ENCODE measurements around the gene ZNF385A. TPM values are rescaled to one million over a fixed set of nuclear protein-coding genes. Genes with fewer than 3 reads are reported as not detected.
"Not testable (repeated sequence)": the region's sequence is repeated elsewhere in the genome, so short reads cannot be mapped to it uniquely, and the experiment has no call there.

Gene ZNF385A
- total and polyA plus RNA-seq, 5 donors = 6.0 to 17.0 (median 8.3) TPM

GRCh38 chr12:54358945-54359761 lies 25.4 kb downstream of the ZNF385A start:
- ATAC-seq (peak; percentile 97 to 98), DNase-seq (peak; percentile 96 to 98 (median 97))
- peaks cover 3% of the 10 kb centered on the region for H3K4me1 ChIP-seq (ENCODE audit: control insufficient read depth, insufficient read depth, low read length)
- H3K27me3 ChIP-seq (ENCODE audit: control insufficient read depth, insufficient read depth) = no peaks in the 10 kb centered on the region
- WGBS = under 1% methylated on average over 40 of the region's 40 CpGs
- H3K9me3 ChIP-seq (ENCODE audit: control insufficient read depth, low read length) = no peaks in the 10 kb centered on the region
- H3K4me3 ChIP-seq (ENCODE audit: low read length) = peak overlapping the region; percentile 63
- H3K27ac ChIP-seq (ENCODE audit: low read length) = peak overlapping the region; percentile 92
- intact Hi-C loops (cut with DNase I) = no loop called here

GRCh38 chr12:54358191-54358944 lies 26.2 kb downstream of the ZNF385A start:
- WGBS = 6% methylated on average over 15 of the region's 15 CpGs
- Histone ChIP-seq H3K4me1 (ENCODE audit: control insufficient read depth, insufficient read depth, low read length) (peaks cover 3% of the 10 kb centered on the region), H3K27ac (ENCODE audit: low read length) (peak overlapping the region; percentile 61), H3K27me3 (ENCODE audit: control insufficient read depth, insufficient read depth) (no peaks in the 10 kb centered on the region), H3K9me3 (ENCODE audit: control insufficient read depth, low read length) (no peaks in the 10 kb centered on the region), H3K4me3 (ENCODE audit: low read length) (peak overlapping the region; percentile 63)
- ATAC-seq (no peak), DNase-seq (no peak)
- intact Hi-C loops (cut with DNase I) = no loop called here

- ATAC-seq (no peak), DNase-seq (no peak)
- WGBS = 48% methylated on average over 2 of the region's 2 CpGs
- peaks cover 4% of the 10 kb centered on the region for H3K4me1 ChIP-seq (ENCODE audit: control insufficient read depth, insufficient read depth, low read length)
- no peaks in the 10 kb centered on the region for H3K27me3 ChIP-seq (ENCODE audit: control insufficient read depth, insufficient read depth)
- no peak overlapping the region for H3K27ac ChIP-seq (ENCODE audit: low read length)
- H3K9me3 ChIP-seq (ENCODE audit: control insufficient read depth, low read length) = no peaks in the 10 kb centered on the region
- no peak overlapping the region for H3K4me3 ChIP-seq (ENCODE audit: low read length)
- intact Hi-C loops (cut with DNase I) = no loop called here
These were observed 26.9 kb downstream of the ZNF385A start for GRCh38 chr12:54357506-54358190.

GRCh38 chr12:54356951-54357356 lies 27.6 kb downstream of the ZNF385A start:
- no peak for DNase-seq
- Histone ChIP-seq H3K27me3 (ENCODE audit: control insufficient read depth, insufficient read depth) (no peaks in the 10 kb centered on the region), H3K4me1 (ENCODE audit: control insufficient read depth, insufficient read depth, low read length) (peaks cover 7% of the 10 kb centered on the region), H3K27ac (ENCODE audit: low read length) (no peak overlapping the region), H3K4me3 (ENCODE audit: low read length) (no peak overlapping the region), H3K9me3 (ENCODE audit: control insufficient read depth, low read length) (no peaks in the 10 kb centered on the region)
- WGBS = 85% methylated on average over 4 of the region's 4 CpGs
- intact Hi-C loops (cut with DNase I) = no loop called here
- no peak for ATAC-seq

GRCh38 chr12:54356228-54356627 lies 28.3 kb downstream of the ZNF385A start:
- no peak for DNase-seq
- H3K9me3 ChIP-seq (ENCODE audit: control insufficient read depth, low read length) = no peaks in the 10 kb centered on the region
- no peak overlapping the region for H3K4me3 ChIP-seq (ENCODE audit: low read length)
- H3K27ac ChIP-seq (ENCODE audit: low read length) = no peak overlapping the region
- intact Hi-C loops (cut with DNase I) = no loop called here
- H3K27me3 ChIP-seq (ENCODE audit: control insufficient read depth, insufficient read depth) = no peaks in the 10 kb centered on the region
- ATAC-seq = no peak
- 84% methylated on average over 3 of the region's 3 CpGs for WGBS
- peaks cover 8% of the 10 kb centered on the region for H3K4me1 ChIP-seq (ENCODE audit: control insufficient read depth, insufficient read depth, low read length)

GRCh38 chr12:54355104-54355815 lies 29.3 kb downstream of the ZNF385A start:
- peaks cover 8% of the 10 kb centered on the region for H3K4me1 ChIP-seq (ENCODE audit: control insufficient read depth, insufficient read depth, low read length)
- 66% methylated on average over 6 of the region's 6 CpGs for WGBS
- H3K4me3 ChIP-seq (ENCODE audit: low read length) = no peak overlapping the region
- no peak overlapping the region for H3K27ac ChIP-seq (ENCODE audit: low read length)
- ATAC-seq (no peak), DNase-seq (no peak)
- intact Hi-C loops (cut with DNase I) = no loop called here
- no peaks in the 10 kb centered on the region for H3K9me3 ChIP-seq (ENCODE audit: control insufficient read depth, low read length)
- H3K27me3 ChIP-seq (ENCODE audit: control insufficient read depth, insufficient read depth) = no peaks in the 10 kb centered on the region

GRCh38 chr12:54354271-54354670 lies 30.3 kb downstream of the ZNF385A start:
- ATAC-seq; H3K4me3 ChIP-seq (ENCODE audit: low read length); H3K4me1 ChIP-seq (ENCODE audit: control insufficient read depth, insufficient read depth, low read length); H3K27me3 ChIP-seq (ENCODE audit: control insufficient read depth, insufficient read depth); intact Hi-C loops (cut with DNase I); H3K27ac ChIP-seq (ENCODE audit: low read length); DNase-seq; H3K9me3 ChIP-seq (ENCODE audit: control insufficient read depth, low read length): not testable (repeated sequence)
- 76% methylated on average over 7 of the region's 7 CpGs for WGBS

GRCh38 chr12:54352891-54353874 lies 31.4 kb downstream of the ZNF385A start:
- 24% methylated on average over 1 of the region's 1 CpG for WGBS
- ATAC-seq = peak in 1 of 2 donors; percentile 38
- peaks cover 6% of the 10 kb centered on the region for H3K4me1 ChIP-seq (ENCODE audit: control insufficient read depth, insufficient read depth, low read length)
- no peaks in the 10 kb centered on the region for H3K9me3 ChIP-seq (ENCODE audit: control insufficient read depth, low read length)
- H3K27ac ChIP-seq (ENCODE audit: low read length) = peak overlapping the region; percentile 60
- DNase-seq = no peak
- no peak overlapping the region for H3K4me3 ChIP-seq (ENCODE audit: low read length)
- no peaks in the 10 kb centered on the region for H3K27me3 ChIP-seq (ENCODE audit: control insufficient read depth, insufficient read depth)
- intact Hi-C loops (cut with DNase I) = no loop called here

- Histone ChIP-seq H3K9me3 (ENCODE audit: control insufficient read depth, low read length) (no peaks in the 10 kb centered on the region), H3K4me3 (ENCODE audit: low read length) (no peak overlapping the region), H3K27me3 (ENCODE audit: control insufficient read depth, insufficient read depth) (no peaks in the 10 kb centered on the region), H3K27ac (ENCODE audit: low read length) (peak overlapping the region; percentile 33), H3K4me1 (ENCODE audit: control insufficient read depth, insufficient read depth, low read length) (peaks cover 5% of the 10 kb centered on the region)
- intact Hi-C loops (cut with DNase I) = no loop called here
- peak in 2 of 3 donors; percentile 75 to 77 for DNase-seq
- peak; percentile 41 to 49 for ATAC-seq
- WGBS = 20% methylated on average over 21 of the region's 21 CpGs
These were observed 32.5 kb downstream of the ZNF385A start for GRCh38 chr12:54352022-54352531.
